GM21619 (cell line): ENCODE results near the gene ZNF668.
A peak's percentile ranks its signal among the peaks of the same experiment; 100 is the strongest.
"Not testable (repeated sequence)": the region's sequence is repeated elsewhere in the genome, so short reads cannot be mapped to it uniquely, and the experiment has no call there.

ENCODE experiments used
- ATAC-seq: cut with Tn5 transposase; IDR thresholded peaks from one replicate; pipeline ENCODE4 v1.9.1; 2021; ENCODE audit not compliant: unreplicated experiment

Gene ZNF668

GRCh38 chr16:31061126-31061812, 12.8 kb downstream of the ZNF668 start:
- ATAC-seq, result no peak

GRCh38 chr16:31055613-31056012, 18.4 kb downstream of the ZNF668 start:
- no peak for ATAC-seq

GRCh38 chr16:31052114-31052513, 21.9 kb downstream of the ZNF668 start:
- ATAC-seq, result no peak

- no peak for ATAC-seq
These were observed 23.6 kb downstream of the ZNF668 start for GRCh38 chr16:31050280-31051030.

GRCh38 chr16:31043898-31044481, 30.1 kb downstream of the ZNF668 start:
- ATAC-seq, result no peak

- ATAC-seq, result no peak
These were observed 30.7 kb downstream of the ZNF668 start for GRCh38 chr16:31043352-31043751.

- ATAC-seq, result no peak
These were observed 31.2 kb downstream of the ZNF668 start for GRCh38 chr16:31042866-31043265.

- ATAC-seq, result no peak
These were observed 35.0 kb downstream of the ZNF668 start for GRCh38 chr16:31038993-31039392.

GRCh38 chr16:31036691-31037090, 37.3 kb downstream of the ZNF668 start:
- ATAC-seq, result no peak

- peak; percentile 39 for ATAC-seq
These were observed 40.1 kb downstream of the ZNF668 start for GRCh38 chr16:31033709-31034492.

GRCh38 chr16:31032736-31033708, 41.0 kb downstream of the ZNF668 start, which contains the start of gene STX4:
Gene STX4 (plus strand): TSS chr16:31033558. CDS start chr16:31033806, 248 bp downstream.
- ATAC-seq, result peak; percentile 80

GRCh38 chr16:31031276-31031675, 42.8 kb downstream of the ZNF668 start:
- no peak for ATAC-seq

GRCh38 chr16:31029272-31029671, 44.8 kb downstream of the ZNF668 start:
- ATAC-seq, result no peak

- ATAC-seq, result no peak
These were observed 48.7 kb downstream of the ZNF668 start for GRCh38 chr16:31025339-31025738.

- ATAC-seq, result no peak
These were observed 50.3 kb downstream of the ZNF668 start for GRCh38 chr16:31023627-31024226.

GRCh38 chr16:31023252-31023602, 50.8 kb downstream of the ZNF668 start:
- ATAC-seq, result no peak

- ATAC-seq, result no peak
These were observed 51.3 kb downstream of the ZNF668 start for GRCh38 chr16:31022544-31023251.

GRCh38 chr16:31020536-31020935, 53.5 kb downstream of the ZNF668 start:
- no peak for ATAC-seq

GRCh38 chr16:31017756-31018155, 56.3 kb downstream of the ZNF668 start:
- ATAC-seq, result not testable (repeated sequence)
